Endothelial cell of umbilical vein (primary cell): Measurements from ENCODE around the gene ARL2BP.

ENCODE experiments used
- CTCF ChIP-seq, 2 donors: IDR thresholded peaks; 1 replicate in 1 of 2; 2 replicates in 1 of 2; pipeline ENCODE4 v1.5.1; 2011; ENCODE audit warnings: low read length in 2 of 2, mild to moderate bottlenecking in 2 of 2, moderate library complexity in 2 of 2, control low read depth in 1 of 2, inconsistent platforms in 1 of 2, low read depth in 1 of 2; ENCODE audit not compliant: insufficient read depth in 1 of 2; ENCODE audit errors: extremely low read depth in 1 of 2
- JUN ChIP-seq: IDR thresholded peaks from 2 replicates; pipeline ENCODE4 v1.6.1; 2011; ENCODE audit warnings: borderline replicate concordance, low read depth; ENCODE audit not compliant: insufficient read length, insufficient read depth
- MAX ChIP-seq: IDR thresholded peaks from 2 replicates; pipeline ENCODE4 v1.6.1; 2011; ENCODE audit not compliant: insufficient read depth, insufficient read length

- TF ChIP-seq JUN (no peak), MAX (no peak), CTCF (IDR thresholded peaks at IDR 0.05; ENCODE audit: extremely low read depth in 1 of 2, insufficient read depth in 1 of 2, low read depth in 1 of 2, low read length in 2 of 2) (no peak)
Observed at GRCh38 chr16:57258910-57259475, 13.9 kb downstream of the ARL2BP start.
